ENCODE measurements around the gene BCL6. TPM values are rescaled to one million over a fixed set of nuclear protein-coding genes. Genes with fewer than 3 reads are reported as not detected.

BCL6 gene
- total RNA-seq, 2 donors from 2014 or later: 103 to 114 TPM

DNA sequence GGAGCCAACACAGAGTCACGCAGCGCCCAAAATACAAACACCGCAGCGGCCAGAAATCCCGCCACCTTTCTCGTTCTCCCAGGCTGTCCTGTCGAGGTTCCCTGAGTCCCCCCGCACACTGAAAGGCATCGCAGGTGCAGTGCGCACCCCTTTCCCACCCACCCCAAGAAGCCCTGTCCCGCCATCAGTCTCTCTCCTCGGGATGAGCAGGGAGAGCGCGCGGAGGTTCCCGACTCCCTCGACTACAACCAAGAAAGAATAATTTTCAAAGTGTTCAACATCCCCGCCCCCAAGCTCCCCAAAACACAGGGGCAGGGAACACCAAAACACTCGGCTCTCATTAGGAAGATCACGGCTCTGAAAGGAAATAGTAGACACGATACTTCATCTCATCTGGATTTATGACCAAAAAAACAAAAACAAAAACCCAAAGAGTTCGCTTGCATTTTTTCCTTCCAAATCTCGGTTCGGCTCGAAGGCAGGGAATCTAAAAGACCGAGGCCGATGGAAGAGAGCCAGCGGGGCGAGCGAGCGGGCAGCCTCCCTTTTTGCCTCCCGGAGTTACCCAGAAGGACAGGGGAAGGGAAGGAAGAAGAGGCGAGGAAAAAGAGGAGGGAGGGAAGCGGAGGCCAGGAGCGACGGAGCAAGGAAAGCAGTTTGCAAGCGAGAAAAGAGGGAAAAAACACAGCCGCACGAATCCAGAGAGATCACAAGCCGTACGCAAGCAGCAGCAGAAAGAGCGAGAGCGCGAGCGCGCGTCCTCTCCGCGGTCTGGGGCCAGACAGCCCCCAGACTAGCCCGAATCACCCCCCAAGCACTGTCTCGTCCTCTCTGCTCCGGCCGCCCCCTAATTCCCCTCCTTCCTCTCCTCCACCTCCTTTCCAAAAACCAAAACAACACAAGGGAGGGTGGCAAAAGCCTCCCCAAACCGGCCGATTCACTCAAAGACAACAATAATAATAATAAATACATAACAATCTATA lies 808 bp downstream of the BCL6 start:
- peak overlapping the region; percentile 100 for H3K27ac Mint-ChIP-seq
- DNase-seq (ENCODE audit: low spot score in 2 of 2) (peak; percentile 49 to 66), ATAC-seq (peak in 1 of 2 donors; percentile 15)
- H3K36me3 Mint-ChIP-seq: peaks cover 16 to 49% of the 10 kb centered on the region in 2 donors
- no peaks in the 10 kb centered on the region for H3K9me3 Mint-ChIP-seq

DNA sequence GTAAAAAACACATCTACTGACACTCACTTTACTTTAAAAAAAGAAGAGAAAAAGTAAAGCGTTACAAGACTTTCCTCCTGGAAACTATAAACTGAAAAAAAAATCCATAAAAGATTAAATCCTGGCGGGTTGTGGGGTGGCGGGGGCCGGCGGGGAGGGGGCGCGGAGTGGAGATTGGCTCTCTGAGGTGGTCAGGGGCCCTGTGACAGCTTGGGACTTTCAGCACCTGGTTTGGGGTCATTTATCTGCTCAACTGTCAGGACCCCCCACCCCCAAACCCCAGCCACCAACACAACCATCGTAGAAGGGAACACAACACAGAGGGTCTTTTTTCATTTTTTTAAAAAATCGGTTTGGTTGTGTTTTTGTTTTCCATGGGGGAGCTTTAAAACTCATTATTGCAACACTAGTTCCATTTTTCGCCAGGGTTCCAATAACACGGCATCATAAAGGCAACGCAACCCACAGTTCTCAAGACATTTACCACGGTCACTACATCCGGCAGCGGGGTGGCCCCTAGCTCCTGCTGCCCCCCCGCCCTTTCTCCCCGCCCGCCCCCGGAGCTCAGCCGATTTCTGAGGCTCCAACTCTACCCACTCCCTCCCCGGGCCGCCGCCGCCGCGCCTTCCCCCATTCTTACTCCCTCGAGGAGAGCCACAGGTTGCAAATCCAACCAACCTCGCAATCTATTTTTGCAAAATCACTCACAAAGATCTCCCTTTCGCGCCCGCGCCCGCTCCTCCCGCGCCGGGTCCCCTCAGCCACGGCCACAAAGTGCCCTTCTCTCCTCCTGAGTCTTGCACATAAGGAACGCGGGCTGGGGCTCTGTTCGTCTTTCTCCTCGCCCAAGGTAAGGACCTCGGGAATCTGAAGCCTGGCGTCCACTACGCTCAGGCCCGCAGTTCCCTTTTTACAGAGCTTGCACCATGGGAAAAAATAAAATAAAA lies 1.8 kb downstream of the BCL6 start:
- DNase-seq (ENCODE audit: low spot score in 2 of 2): peak; percentile 65 to 67
- peaks cover 16 to 54% of the 10 kb centered on the region in 2 donors for H3K36me3 Mint-ChIP-seq
- no peaks in the 10 kb centered on the region for H3K9me3 Mint-ChIP-seq
- peak in 1 of 2 donors; percentile 8 for ATAC-seq
- H3K27ac Mint-ChIP-seq: peak overlapping the region; percentile 100

DNA sequence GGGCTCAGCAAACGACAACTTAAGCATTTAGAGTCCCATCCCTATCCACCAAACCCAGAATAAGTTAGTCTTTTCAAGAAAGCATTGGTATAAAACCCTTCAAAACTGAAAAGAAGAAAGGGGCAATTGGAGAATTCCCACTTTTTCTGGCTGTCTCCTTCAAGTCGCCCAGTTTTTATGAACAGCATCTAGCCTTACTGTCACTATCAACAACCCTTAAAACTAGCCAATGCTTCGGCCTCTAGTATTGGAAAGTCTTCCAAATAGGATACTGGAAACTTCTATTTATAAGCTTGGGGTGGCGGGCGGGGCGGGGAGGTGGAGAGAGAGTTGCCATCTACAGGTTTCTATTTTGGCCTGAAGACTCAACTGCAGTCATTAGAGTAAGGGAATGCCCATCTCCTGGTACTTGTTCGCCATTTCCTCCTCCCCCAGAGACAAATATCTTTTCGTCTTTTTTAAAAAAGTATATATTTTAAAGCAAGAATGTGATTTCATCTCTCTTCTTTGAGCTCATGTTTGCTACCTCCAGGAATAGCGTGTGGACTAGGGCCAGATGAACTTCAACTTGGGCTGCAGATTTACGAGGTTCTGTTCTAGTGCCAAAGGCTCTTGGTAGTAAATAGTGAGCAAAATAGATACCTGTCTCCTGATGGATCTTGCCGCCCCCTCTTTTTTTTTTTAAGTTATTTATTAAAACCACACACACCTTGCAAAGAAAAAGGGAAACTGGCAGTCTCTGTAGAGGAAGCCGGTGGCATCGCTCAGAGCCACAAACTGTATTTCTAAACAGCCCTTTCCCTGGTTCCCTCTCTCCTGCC lies 2.7 kb downstream of the BCL6 start:
- no peak for ATAC-seq
- Mint-ChIP-seq H3K9me3 (no peaks in the 10 kb centered on the region), H3K36me3 (peaks cover 16 to 54% of the 10 kb centered on the region in 2 donors), H3K27ac (peak overlapping the region; percentile 100)
- DNase-seq (ENCODE audit: low spot score in 2 of 2): peak in 1 of 2 donors; percentile 25

DNA sequence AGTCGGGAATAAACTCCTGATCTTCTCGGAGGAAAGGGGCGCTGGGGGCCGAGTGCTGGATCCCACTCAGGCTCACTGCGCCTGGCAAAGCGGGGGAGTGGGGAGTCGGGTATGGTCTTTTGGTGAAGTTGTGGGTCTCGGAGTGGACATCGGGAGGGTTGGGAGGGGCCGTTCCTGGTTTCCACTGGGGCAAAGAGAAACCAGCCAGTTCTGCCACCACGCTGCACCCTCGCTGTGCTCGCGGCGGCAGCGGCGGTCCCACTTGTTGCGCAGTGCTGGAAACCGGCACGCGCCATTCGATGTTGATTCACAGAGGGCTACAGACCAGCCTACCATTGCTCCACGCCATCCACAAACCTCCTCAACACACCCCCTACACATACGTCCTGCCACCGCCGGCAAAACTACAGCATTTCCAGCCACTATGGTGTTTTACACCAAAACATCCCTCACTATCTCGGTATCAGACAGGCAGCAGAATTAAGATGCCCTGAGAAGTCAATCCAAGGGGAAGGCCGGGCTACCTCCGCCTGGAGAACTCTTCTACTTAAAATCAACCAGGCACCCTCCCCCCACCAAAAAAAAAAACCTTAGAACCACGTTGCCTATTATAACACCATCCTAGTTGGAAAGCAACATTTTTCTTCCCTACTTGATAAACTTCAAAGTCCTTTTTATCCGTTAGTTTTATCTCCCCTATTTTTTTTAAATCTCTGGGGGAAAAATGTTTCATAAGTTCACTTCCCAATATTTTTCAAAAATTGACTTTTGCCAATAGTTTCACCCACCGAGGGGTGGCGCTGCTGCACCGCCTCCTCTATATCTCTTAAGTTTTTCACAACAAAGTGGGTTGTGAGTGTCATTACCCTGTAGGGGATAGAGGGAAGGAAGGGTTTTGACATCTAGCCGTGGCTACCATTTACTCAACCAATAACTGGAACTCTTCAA lies 3.6 kb downstream of the BCL6 start:
- Mint-ChIP-seq H3K36me3 (peaks cover 16 to 61% of the 10 kb centered on the region in 2 donors), H3K27ac (peak overlapping the region; percentile 100), H3K9me3 (no peaks in the 10 kb centered on the region)
- DNase-seq (ENCODE audit: low spot score in 2 of 2): peak in 1 of 2 donors; percentile 77
- peak; percentile 16 to 53 for ATAC-seq

DNA sequence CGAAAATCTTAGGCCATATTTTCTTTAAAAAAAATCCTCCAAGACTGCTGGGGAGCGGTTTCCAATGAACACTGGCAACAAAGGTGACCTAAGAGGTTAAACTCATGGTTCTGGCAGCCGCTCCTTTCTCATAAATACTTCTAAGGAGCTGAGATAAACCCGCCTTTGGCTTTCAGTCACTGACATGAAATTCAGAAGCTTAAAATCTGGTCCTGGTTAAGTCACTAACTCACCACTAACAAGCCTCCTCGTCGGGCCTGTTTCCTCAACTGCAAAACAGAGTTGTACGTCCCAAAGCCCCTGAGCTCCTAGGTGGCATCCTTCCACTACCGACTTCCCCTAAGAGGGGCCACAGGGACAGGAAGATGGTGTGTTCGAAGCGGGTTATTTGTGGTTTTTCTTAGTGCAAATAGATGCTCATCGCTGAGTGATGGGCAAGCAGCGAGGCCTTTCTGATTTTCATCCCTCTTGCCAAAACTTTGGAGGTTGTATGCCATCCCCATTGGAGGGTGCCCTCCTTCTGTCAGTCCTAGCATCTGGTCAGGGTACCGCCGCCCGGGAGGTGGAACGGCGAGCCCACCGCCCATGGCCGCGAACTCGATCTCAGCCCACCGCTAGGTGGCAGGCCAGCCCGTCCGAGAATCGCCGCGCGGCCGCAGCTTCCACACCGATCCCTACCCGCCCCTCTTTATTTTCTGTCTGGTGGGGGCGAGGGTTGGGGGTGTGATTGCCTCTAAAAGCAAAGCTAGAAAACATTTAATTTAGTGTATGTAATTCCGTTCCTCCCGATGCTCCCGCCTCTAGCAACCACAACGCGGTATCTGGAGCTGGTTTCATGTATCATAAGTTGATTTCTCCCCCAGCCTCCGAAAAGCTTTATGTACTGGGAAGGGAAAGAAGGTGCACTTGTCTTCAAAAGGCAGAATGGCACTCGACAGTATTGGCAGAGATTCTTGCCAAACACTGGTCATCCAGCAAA lies 4.6 kb downstream of the BCL6 start:
- H3K9me3 Mint-ChIP-seq: no peaks in the 10 kb centered on the region
- DNase-seq (ENCODE audit: low spot score in 2 of 2) (peak; percentile 70 to 77), ATAC-seq (peak; percentile 1 to 42)
- H3K27ac Mint-ChIP-seq: peak overlapping the region; percentile 100
- H3K36me3 Mint-ChIP-seq: peaks cover 16 to 64% of the 10 kb centered on the region in 2 donors

DNA sequence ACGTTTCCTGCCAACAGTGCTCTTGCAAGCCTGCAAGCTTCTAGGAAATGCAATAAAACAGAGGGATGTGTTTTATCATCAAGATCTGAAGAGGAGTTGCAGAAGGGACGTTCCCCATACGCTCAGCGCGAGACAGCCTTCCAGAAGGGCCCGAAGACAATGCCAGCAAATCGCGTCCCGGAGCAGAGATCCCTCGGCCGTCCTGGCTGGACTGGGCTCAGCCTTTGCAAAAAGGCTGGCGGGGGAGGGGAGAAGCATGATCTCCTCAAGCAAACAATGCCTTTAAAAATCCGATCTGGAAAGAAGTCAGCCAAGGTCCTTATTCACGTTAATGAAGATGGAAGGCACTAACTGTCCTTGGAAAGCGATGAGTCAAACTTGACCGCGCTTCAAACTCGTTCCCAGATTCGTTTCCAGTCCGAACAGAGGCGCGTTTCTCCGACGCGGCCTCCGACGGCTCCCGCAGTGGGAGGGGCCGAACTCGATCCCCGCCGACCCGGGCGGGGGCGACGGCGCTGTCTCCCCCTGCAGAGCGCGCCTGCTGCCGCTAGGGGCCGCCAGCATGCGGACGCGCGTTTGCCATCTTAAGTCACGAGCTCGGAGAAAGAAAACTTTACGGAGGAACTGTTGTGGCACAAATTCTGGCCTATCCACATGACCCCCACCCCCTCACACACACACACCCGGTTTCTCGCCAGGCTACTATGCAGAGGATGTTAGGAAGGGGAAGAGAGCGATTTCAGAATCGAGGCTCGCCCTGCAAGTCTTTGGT lies 5.5 kb downstream of the BCL6 start:
- ATAC-seq (peak; percentile 11 to 21), DNase-seq (ENCODE audit: low spot score in 2 of 2) (peak; percentile 81 to 88)
- H3K9me3 Mint-ChIP-seq: no peaks in the 10 kb centered on the region

DNA sequence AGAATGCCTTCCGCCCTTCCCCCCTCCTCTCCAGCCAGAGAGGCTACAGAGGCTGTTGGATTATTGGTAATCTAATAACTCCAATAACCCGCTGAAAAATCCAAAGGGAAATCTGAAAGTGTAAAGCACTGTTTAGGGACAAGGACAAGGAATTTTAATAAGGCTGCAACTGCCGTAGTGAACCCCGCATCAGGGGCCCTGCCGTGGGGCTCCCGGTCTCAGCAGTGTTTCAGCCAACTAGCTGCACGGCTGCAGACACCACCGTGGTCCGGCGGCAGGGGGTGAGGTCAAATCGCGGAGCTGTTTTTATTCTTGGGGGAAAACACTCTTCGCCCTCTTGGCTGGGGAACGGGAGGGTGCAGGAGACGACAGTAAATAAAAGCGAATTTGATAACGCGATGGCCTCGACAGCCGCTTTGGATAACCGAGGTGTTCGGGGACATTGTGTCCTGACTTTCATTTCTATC lies 6.1 kb downstream of the BCL6 start:
- Mint-ChIP-seq H3K9me3 (no peaks in the 10 kb centered on the region), H3K36me3 (peaks cover 8 to 68% of the 10 kb centered on the region in 2 donors), H3K27ac (peak overlapping the region; percentile 96 to 100)
- peak in 1 of 2 donors; percentile 55 for DNase-seq (ENCODE audit: low spot score in 2 of 2)
- ATAC-seq: no peak

More for the DNA sequence above, 5.5 kb downstream of the BCL6 start:
- Mint-ChIP-seq H3K27ac (peak overlapping the region; percentile 100), H3K36me3 (peaks cover 14 to 68% of the 10 kb centered on the region in 2 donors)

DNA sequence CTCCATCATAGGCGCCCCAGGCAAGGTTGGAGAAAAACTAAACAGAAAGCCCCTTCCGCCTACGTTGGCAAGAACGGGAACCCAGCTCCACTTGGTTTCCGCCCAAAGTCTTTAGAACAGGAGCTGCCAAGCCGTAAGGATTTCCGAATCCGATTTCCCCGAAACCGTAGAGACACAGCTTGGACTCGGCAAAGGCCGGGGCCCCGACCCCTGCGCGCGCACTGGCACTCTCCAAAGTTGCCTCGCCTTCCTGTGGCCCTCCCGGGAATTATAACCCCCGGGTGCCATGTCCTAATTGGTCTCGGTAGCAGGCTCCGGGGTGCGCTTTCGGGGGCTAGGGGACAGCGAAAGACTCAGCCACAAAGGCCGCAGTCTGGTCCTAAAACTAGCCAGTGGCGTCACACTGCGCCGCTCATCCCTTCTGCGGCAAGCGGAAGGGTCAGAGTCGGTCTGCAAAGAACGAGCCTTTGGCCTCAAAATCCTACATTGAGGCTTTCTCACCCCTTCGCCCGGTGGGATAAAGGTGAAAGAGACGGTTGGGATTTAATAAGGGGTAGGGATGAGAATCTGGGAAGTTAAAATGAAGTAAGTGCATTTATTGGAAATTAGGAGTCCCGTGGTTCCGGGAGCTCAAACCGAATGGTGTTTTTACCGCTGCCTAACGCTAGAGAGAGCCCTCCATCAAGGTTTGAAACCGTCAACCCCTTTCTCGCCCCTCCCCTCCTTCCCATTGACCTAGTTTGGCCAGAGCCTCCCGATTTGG lies 6.8 kb downstream of the BCL6 start:
- DNase-seq (ENCODE audit: low spot score in 2 of 2): peak; percentile 69 to 70
- H3K27ac Mint-ChIP-seq: peak overlapping the region; percentile 96 to 100
- H3K9me3 Mint-ChIP-seq: no peaks in the 10 kb centered on the region
- ATAC-seq: peak; percentile 23 to 32
- peaks cover 2 to 63% of the 10 kb centered on the region in 2 donors for H3K36me3 Mint-ChIP-seq

DNA sequence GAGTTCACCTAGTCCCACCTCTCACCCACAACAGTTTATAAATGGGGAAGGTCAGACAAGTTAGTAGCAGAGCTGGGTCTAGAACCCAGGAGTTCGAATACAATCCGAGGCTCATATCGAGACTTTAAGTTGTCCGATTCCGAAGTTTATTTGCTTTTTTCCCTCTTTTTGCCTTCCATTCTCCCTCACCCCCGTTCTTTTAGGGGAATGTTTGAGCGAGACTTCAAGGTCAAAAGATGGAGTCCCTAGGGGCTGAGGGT lies 7.3 kb downstream of the BCL6 start:
- DNase-seq (ENCODE audit: low spot score in 2 of 2): no peak
- Mint-ChIP-seq H3K27ac (peak overlapping the region; percentile 96 to 100), H3K9me3 (no peaks in the 10 kb centered on the region), H3K36me3 (peaks cover 0 to 65% of the 10 kb centered on the region in 2 donors)
- ATAC-seq: no peak

DNA sequence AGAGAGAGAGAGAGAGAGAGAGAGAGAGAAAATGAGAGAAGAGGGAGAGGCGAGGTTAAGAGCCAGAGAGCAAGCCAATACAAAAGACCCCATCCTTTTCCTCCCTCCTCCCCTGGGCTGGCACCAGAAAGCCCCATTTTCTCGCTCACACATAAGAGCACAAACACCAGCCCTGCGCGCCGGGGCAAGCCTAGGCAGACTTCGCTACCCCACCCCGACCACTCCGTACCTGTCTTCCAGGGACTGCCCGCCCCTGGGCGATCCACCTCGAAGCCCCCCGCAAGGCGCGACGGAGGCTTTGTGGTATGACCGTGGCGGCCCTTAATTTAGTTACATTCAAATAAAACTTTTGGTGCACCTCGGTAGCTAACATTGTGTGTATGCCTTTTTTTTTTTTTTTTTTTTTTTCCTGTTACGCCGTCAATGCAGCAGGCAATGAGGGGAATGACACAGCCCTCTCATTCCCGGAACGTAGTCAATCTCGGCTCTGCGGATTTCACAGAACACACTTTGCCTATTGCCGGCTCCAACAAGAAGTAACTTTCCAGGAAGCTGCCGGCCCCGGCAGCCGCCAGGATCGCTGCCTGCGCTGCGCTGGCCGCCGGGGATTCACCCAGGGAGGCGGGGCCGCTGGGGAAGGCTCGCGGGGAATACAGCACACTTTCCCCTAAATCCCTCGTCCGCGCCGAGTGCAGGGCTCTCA lies 7.7 kb downstream of the BCL6 start:
- H3K36me3 Mint-ChIP-seq: peaks cover 0 to 65% of the 10 kb centered on the region in 2 donors
- ATAC-seq (peak; percentile 10 to 49), DNase-seq (ENCODE audit: low spot score in 2 of 2) (peak; percentile 66 to 85)
- peak overlapping the region; percentile 96 to 100 for H3K27ac Mint-ChIP-seq
- no peaks in the 10 kb centered on the region for H3K9me3 Mint-ChIP-seq

DNA sequence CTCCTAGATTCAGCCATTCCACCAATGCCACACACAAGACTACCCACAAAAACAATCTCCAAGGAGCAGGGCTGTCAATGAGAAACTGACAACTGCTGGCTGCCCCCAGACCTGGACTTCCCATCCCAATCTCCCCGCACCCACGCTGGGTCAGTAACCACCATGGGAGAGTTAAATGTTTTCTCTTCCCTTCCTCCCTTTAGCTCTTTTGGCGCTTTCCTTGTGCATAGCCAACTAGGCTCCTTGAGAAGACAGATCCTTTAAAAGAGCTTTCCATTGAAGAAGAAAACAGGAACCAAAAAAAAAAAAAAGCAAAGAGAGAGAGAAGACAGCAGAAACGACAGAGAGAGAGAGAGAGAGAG lies 8.3 kb downstream of the BCL6 start:
- Mint-ChIP-seq H3K9me3 (no peaks in the 10 kb centered on the region), H3K36me3 (peaks cover 0 to 61% of the 10 kb centered on the region in 2 donors), H3K27ac (peak overlapping the region; percentile 77 to 100)
- no peak for DNase-seq (ENCODE audit: low spot score in 2 of 2)
- no peak for ATAC-seq

DNA sequence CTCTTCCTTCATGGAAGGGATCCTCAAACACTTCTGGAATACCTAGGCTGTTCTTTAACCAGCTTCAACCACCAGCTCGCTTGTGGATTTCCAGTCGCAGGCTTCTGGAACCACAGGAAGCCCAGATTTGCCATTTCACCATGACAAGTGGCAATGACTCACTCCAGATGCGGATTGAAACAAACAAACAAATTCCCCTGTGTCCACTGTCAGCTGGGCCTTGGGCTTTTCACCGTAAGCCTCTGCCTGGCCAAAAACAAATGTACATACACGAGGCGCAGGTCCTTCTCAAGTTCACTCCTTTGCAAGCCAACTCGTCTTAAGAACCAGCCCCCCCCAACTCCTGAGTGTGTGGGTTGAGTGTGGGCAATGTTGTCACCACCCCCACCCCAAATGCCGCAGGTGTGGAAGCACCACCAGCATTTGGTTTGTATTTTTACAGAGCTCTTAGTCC lies 8.8 kb downstream of the BCL6 start:
- H3K36me3 Mint-ChIP-seq: peaks cover 0 to 56% of the 10 kb centered on the region in 2 donors
- H3K27ac Mint-ChIP-seq: peak overlapping the region; percentile 77 to 100
- peak in 1 of 2 donors; percentile 8 for DNase-seq (ENCODE audit: low spot score in 2 of 2)
- ATAC-seq: no peak
- H3K9me3 Mint-ChIP-seq: no peaks in the 10 kb centered on the region
